ENCODE data around the gene PRKG1. TPM values are rescaled to one million over a fixed set of nuclear protein-coding genes. Genes with fewer than 3 reads are reported as not detected.

The PRKG1 gene
- total RNA-seq, 1 experiment from 2014 or later: 136 TPM

DNA sequence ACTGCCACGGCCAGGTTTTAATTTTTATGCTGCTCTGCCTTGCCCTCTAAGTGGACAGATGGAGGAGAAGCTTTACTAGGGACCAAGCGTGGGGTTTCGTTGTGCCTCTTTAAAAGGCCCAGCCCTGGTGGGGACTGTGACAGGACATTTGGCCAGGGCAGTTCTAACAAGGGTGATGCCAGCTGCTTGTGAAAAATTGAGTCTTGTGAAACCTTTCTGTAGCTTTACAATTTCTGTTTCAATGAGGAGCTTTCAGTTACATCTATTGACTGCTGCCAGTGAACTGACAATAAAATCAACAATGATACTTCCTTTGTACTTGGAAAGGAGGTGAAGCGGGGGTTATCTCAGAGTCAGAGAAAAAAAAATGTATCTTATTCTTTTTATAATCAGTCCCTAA lies 858.2 kb downstream of the PRKG1 start:
- no peak for DNase-seq (ENCODE audit: low spot score)
- in situ Hi-C loops (cut with HindIII; ENCODE audit: low sequenced_read_pairs): no loop called here

DNA sequence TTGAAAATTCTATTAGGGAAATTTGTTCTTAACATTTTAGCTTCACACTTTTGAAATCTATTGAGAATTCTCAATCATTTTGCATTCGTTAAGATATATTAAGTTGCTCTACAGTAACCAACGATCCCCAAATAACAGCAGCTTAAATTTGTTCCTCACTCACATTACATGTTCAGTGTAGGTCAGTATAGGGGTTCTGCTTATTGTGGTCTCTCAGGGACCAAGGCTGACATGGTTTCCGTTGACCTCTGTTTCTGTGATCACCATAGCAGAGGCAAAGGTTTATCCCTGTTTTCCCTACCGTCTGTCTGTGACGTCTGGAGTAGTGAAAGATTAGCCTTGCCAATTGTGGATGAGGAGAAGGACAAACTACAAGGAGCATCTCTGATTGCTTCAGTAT lies 860.1 kb downstream of the PRKG1 start:
- no peak for DNase-seq (ENCODE audit: low spot score)
- in situ Hi-C loops (cut with HindIII; ENCODE audit: low sequenced_read_pairs): no loop called here

DNA sequence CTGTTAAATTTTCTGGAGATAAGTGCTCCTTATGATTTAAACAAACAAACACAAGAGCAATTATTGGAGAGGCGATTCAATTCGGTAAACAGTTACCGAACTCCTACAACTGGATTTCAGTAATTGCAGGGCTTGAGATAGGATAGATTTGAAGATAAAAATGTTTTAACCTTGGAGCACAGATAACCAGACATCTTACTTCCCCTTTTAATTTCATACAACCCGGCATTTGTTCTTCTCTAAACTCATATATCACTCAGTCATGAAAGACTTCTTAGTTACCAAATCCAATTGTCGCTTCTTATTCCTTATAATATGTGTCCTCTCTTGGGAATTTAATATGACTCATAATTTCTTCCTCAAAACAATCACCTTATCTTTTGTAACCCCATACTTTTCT lies 861.1 kb downstream of the PRKG1 start:
- DNase-seq (ENCODE audit: low spot score): no peak
- in situ Hi-C loops (cut with HindIII; ENCODE audit: low sequenced_read_pairs): no loop called here

DNA sequence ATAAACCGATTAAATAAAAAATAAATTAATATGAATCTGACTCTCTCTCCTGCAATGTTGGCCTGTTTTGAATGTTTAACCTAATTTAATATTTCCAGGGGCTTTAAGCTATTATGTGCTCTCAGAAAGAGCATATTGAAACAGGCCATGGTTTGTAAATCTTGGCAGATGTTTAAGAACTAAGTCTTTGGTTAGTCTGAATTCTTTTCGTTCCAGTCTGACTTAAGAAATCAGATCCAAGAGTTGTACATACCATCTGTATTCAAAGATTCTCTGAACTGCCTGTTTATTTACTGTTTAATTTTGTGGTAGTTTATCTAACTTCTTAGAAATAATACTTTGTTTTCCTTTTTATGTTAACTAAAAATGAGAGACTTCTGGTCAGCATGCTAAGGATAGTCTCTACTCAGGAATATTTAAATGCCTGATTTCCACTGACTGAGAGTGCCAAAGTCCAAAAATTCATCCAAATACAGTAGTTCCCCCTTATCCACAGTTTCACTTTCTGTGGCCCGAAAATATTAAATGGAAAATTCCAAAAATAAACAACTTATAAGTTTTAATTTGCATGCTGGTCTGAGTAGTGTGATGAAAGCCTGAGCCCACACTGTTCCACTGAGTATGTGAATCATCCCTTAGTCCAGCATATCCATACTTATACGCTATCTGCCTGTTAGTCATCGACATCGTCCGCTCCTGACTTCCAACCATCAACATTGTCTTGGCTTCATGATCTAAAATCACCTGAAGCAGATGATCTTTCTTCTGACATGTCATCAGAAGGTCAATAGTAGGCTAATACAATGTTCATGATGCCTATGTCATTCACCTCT lies 863.2 kb downstream of the PRKG1 start:
- DNase-seq (ENCODE audit: low spot score): no peak
- in situ Hi-C loops (cut with HindIII; ENCODE audit: low sequenced_read_pairs): no loop called here

DNA sequence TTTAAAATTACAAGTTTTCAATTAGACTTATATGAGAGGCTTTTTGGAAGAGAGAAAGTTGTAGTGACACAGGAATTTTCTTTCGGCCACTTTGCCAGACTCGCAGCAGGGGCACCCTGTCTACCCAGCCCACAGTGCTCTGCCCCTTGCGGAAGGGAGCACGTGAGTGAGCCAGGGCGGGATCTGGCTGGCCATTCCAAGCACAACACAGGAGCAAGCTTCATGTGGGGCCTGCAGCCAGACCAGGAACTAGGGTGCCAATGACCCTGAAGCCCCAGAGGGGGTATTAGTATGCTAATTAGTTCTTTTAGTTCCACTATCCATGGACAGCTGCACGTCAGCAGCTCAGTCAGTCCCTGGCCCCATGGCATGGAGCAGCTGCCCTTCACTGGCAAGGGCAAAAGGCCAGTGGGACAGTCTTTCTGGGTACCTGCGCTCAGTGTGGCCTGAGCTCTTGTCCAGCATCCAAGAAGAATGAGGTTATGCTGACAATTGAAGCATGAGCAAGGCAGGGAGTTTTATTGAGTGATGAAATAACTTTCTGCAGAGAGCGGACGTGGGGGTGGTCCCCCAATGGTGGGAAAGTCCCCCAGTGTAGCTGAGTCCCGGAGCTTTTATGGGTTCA lies 876.2 kb downstream of the PRKG1 start:
- no peak for DNase-seq (ENCODE audit: low spot score)
- in situ Hi-C loops (cut with HindIII; ENCODE audit: low sequenced_read_pairs): no loop called here

DNA sequence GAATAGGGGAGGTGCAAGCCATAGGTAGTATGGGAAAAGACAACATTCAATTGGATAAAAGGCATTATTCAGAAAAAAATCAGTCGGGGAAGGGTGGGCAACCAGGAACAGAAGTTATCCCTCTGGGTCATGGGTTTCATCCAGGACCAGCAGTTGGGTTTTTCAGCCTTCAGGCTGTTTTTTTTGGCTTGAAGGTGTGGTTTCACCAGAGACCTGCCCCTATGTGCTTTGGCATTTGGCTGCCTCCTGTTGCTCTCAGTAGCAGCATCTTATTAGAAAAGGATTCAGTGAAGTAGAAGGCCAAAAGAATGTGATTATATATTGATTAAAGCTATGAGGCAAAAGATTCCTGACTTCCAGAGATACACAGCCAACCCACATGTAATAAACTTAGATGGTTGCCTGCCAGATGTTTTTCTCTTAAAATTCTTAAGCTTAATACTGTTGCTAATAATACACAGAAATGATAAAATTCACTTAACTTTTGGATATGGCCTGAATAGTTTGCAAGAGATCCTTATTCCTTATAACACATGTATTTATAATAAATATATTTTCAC lies 876.8 kb downstream of the PRKG1 start:
- no peak for DNase-seq (ENCODE audit: low spot score)
- in situ Hi-C loops (cut with HindIII; ENCODE audit: low sequenced_read_pairs): no loop called here

DNA sequence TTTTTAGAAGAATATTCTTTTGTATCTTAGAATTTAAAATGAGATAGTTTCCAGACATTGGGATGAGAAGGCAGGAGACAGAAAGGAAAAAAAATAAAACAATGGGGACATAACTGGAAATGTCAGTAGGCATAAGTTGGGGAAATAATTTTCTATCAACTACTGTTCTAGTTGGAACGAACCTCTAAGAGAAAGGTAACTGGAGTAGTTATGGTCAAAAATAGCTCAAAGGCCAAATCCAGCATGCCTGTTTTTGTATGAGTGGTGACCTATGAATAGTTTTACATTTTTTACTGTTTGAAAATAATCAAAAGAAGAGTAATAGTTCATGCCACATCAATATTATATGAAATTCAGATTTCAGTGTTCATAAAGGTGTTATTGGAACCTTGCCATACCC lies 877.3 kb downstream of the PRKG1 start:
- DNase-seq (ENCODE audit: low spot score): no peak
- in situ Hi-C loops (cut with HindIII; ENCODE audit: low sequenced_read_pairs): no loop called here

DNA sequence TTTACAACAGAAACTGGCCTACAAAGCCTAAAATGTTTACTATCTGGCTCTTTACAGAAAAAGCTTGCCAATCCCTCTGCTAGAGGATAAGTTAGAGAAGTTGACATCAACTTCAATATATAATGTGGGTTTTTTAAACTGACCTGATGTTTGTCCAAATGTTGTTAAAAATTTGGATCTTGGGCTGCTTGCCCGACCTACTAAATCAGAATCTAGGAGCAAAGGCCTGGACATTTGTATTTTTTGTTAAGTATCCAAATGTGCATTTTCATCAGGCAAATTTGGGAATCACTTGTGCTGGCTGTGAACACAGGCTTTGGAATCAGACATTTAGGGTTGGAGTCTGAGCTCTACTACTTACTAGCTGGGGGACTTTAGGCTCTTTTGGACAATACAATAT lies 877.8 kb downstream of the PRKG1 start:
- in situ Hi-C loops (cut with HindIII; ENCODE audit: low sequenced_read_pairs): no loop called here
- DNase-seq (ENCODE audit: low spot score): no peak

DNA sequence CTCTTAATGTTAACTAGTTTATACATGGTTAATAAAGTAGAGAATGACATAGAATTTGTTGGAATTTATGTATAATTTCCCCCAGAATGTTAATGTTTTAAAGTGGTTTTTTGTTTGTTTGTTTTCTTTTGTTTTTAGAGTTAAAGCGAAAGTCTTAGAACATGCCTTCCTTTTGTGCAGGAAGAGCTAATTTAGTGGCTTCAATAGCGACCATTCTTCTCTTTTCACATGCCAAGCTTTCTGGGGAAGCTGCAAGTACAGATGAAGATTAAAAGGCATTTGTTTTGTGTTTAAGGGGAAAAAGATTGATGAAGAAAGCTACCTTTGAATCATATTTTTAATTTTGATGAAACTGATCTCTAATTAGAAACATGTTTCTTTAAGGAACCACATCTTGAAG lies 881.4 kb downstream of the PRKG1 start:
- in situ Hi-C loops (cut with HindIII; ENCODE audit: low sequenced_read_pairs): no loop called here
- DNase-seq (ENCODE audit: low spot score): no peak

DNA sequence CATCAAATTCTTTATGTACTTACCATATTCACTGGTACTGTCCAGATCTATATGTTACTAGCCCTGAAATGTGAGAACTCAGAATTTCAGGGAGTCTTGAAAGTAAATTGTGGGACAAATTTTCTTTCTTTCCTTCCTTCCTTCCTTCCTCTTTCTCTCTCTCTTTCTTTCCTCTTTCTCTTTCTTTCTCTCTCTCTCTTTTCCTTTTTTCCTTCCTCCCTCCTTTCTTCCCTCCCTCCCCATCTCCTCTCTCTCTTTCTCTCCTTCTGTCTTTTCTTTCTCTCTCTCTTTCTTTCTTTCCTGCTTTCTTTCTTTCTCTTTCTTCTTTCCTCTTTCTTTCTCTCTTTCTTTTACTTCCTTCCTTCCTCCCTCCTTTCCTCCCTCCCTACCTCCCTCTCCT lies 882.5 kb downstream of the PRKG1 start:
- DNase-seq (ENCODE audit: low spot score): no peak
- in situ Hi-C loops (cut with HindIII; ENCODE audit: low sequenced_read_pairs): no loop called here

DNA sequence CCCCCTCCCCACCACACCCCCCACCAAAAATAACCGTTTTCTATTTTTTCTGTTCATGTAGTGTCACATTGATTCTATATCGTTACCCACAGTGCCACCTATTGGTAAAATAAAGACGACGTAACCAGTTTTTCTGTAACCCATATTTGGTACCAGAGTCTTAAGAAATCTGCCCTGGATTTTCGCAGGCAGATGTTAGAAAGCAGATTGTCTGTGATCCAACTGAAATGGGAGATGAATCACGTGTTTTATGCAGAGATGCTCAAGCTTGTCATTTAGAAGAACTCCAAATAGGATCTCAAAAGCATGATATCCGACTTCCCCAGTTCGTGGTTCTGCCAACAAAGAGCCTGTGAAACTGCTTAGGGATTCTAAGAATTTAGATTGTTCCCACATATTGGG lies 886.2 kb downstream of the PRKG1 start:
- in situ Hi-C loops (cut with HindIII; ENCODE audit: low sequenced_read_pairs): no loop called here
- peak; percentile 36 for DNase-seq (ENCODE audit: low spot score)

DNA sequence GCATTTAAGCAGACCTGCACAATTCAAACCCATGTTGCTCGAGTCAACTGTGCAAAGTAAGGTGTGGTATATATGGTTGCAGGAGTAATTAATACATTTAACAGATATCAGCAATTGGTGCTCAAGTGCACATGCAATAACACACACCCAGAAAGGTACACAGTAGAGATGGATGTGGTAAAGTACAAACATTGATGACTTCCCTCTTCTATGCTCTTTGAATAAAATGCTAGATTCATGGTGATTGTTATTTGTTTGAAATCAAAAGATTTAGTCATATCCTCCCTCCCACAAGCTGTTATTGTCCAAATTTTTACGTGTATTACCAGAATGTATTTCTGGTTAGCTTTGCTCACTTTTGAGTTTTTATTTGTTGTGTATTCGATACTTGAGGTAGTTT lies 887.1 kb downstream of the PRKG1 start:
- DNase-seq (ENCODE audit: low spot score): no peak
- in situ Hi-C loops (cut with HindIII; ENCODE audit: low sequenced_read_pairs): no loop called here

DNA sequence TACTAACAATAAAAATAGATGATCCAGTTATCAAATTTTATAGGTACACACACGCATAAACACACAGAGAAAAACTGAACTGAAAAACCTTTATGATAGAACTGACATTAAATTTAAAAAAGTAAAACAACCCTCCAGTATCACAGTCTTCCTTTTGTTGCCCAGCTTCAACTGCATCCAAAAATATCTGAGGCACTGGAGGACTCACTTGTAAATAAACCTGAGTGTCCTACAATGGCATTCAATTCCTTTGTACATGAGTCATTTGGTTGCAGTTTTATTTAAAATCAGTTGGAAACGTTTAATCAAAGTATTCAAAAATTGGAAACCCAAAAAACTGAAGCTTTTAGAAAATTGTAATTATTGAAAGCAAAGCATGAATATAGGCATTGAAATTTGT lies 890.3 kb downstream of the PRKG1 start:
- in situ Hi-C loops (cut with HindIII; ENCODE audit: low sequenced_read_pairs): no loop called here
- DNase-seq (ENCODE audit: low spot score): no peak

DNA sequence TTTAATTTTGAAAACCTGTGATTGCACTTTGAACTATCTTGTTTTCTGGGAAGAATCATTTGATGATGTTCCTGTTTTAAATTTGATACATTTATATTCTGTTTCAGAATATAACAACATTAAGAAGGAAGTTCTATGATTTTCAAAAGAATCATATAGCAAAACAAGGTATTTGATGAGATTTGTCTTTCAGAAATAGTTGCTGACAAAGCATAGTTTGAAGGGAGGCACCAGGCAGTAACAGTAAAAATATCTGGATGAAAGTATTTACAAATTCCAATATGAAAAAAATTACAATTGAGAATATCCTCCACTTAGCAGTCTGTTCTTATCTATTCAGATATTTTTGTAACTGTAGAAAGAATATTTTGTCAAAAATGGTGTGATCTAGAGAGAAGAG lies 891.2 kb downstream of the PRKG1 start:
- DNase-seq (ENCODE audit: low spot score): no peak
- in situ Hi-C loops (cut with HindIII; ENCODE audit: low sequenced_read_pairs): no loop called here

DNA sequence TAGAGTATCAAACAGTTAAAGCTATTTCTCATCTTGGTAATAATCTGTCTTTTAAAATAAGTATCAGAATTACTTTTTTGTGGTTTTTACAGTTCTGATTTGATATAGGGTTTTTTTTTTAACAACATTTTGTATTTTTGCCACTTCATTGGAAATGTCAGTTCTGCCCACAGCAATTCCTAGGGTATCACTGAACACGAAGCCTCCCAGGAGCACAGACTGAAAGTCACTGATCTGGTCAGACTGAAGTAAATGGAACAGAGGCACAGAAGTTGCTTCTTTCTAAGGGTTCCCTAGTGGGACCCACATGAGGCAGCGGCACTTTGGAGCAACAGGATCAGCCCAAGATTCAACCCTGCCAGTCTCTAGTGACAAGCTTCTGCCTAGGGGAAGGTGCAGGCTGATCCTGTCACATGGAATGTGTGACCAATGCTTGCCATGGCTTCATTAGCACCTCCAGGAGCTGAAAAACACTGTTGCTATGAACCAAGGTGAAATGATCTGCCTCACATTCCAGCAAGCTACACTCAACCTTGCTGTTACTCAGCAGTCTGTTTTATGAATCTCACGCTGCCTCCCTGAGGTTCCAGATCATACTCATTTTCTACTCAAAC lies 898.6 kb downstream of the PRKG1 start:
- DNase-seq (ENCODE audit: low spot score): no peak
- in situ Hi-C loops (cut with HindIII; ENCODE audit: low sequenced_read_pairs): no loop called here

DNA sequence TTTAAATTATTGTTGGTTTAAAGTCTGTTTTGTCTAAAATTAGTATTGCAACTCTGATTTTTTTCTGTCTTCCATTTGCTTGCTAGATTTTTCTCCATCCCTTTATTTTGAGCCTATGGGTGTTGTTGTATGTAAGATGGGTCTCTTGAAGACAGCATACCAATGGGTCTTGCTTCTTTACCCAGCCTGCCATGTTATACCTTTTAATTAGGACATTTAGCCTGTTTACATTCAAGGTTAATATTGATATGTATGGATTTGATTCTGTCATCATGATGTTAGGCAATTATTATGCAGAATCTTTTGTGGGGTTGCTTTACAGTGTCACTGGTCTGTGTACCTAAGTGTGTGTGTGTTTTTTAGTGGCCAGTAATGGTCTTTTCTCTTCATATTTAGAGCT lies 906.5 kb downstream of the PRKG1 start:
- no peak for DNase-seq (ENCODE audit: low spot score)
- in situ Hi-C loops (cut with HindIII; ENCODE audit: low sequenced_read_pairs): no loop called here

DNA sequence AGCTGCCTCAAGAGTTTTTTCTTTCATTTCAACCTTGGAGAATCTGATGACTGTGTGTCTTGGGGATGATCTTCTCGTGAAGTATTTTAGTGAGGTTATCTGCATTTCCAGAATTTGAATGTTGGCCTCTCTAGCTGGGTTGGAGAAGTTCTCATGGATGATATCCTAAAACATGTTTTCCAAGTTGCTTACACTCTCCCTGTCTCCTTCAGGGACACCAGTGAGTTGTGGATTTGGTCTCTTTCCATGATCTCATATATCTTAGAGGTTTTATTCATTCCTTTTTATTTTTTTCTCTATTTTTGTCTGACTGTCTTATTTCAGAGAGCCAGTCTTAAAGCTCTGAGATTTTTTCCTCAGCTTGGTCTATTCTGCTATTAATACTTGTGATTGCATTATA lies 907.4 kb downstream of the PRKG1 start:
- in situ Hi-C loops (cut with HindIII; ENCODE audit: low sequenced_read_pairs): no loop called here
- no peak for DNase-seq (ENCODE audit: low spot score)

DNA sequence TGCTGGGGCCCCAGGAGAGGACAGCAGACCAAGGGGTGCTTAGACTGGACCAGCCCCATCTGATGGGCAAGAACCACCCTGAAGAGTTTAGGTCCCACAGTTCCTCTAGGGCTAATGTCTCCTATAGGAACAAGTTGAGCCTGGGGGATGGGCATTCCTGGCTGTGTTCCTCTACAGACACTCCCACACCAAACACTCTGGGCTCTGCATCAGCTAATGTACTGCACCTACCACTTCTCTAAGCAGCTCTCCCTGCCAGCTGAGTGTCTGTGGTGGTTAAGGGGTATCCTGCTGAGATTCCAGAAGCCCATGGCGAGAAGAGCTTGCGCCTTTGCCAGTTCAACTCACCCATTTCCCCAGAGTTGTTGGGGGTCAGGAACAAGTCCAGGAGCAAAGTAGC lies 909.2 kb downstream of the PRKG1 start:
- in situ Hi-C loops (cut with HindIII; ENCODE audit: low sequenced_read_pairs): no loop called here
- no peak for DNase-seq (ENCODE audit: low spot score)

DNA sequence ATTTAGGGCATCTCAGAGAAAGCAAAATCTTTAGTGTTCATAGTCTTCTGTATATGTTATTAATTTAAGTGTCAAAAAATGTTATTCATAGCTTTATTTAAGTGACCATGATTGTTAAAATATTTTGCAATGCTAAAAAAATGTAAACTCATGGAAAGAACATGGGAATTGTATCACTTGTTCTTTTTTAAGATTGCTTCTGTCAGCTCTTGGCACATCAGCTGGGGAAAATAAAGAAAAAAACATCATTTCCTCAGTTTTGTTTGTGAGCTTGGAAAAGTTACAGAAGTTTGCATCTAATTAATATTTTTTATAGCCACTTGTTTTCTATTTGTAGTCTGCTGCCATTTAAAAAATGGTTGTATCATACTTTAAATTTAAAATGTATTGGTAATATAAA lies 911.0 kb downstream of the PRKG1 start:
- in situ Hi-C loops (cut with HindIII; ENCODE audit: low sequenced_read_pairs): no loop called here
- DNase-seq (ENCODE audit: low spot score): no peak

DNA sequence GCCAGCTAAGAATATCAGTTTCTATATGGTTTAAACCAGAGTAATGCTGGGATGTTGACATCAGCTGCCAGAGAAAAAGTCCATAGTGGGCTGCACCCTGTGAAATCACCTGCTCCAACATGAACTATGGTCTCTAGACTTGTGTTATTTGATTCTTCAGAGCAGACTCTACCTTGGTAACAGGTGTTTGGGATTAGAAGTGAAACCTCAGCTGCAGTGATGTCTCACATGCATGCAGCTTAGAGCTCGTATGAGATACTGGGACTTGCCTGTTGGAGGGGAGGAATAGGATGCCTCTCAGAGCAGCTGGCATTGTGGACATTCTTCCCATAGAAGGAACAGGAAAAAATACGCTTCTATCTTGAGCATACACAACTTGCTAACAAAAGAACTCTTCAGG lies 912.2 kb downstream of the PRKG1 start:
- DNase-seq (ENCODE audit: low spot score): no peak
- in situ Hi-C loops (cut with HindIII; ENCODE audit: low sequenced_read_pairs): no loop called here

Data from G401 (cell line).